Activated CD4-positive, alpha-beta T cell treated with anti-CD3 and anti-CD28 coated beads, Interleukin-2, amount 50 U/mL, for 24 hours (primary cell): ENCODE measurements around the gene ELANE.
"Not testable (repeated sequence)": the region's sequence is repeated elsewhere in the genome, so short reads cannot be mapped to it uniquely, and the experiment has no call there.

Experiments
- DNase-seq, 2 donors: peaks; one replicate each; pipeline ENCODE4 v3.0.0-alpha.2; 2020; ENCODE audit warnings: low read depth in 1 of 2, low spot score in 1 of 2

The ELANE gene

DNA sequence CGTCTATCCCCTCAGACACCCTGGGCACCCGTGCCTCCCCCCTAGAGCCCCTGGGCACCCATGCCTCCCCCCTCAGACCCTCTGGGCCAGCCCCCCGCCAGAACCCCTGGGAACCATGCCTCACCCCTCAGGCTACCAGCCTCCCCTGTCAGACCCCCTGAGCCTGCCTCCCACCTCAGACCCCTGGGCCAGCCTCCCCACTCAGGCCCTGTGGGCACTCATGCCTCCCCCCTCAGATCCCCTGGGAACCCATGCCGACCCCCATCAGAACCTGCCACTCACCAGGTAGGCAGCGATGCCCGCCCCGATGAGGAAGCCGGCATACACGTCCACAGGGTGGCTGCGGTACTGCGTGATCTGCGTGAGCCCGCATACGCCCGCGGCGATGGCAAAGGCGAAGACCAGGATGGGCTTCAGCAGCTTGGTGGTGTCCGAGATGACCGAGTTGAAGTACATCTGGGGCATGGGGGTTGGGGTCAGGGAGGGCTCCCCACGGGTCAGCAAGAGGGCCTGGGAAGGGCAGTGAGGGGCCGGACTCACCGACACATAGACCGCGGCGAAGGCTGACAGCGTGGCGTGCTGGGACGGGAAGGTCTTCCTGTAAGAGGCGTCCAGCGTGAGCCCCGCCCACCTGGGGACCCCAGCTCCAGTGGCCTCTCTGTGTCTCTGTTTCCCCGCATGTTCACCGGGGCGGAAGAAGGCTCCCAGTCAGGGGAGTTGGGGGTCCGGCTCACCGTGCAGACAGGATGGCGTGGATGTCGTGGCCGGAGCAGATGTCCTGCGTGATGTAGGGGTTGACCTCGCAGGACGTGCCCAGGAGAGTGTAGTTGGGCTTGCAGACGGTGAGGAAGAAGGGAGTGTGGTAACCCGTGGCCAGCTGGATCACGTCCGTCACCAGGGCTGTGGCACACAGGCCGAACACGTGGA, 37.7 kb upstream of the ELANE start:
- no peak for DNase-seq

GRCh38 chr19:815079-815774, 36.9 kb upstream of the ELANE start:
- no peak for DNase-seq

- no peak for DNase-seq
These were observed 36.2 kb upstream of the ELANE start for GRCh38 chr19:815775-816499.

GRCh38 chr19:816500-816857, 35.6 kb upstream of the ELANE start:
- no peak for DNase-seq

- not testable (repeated sequence) for DNase-seq
These were observed 31.9 kb upstream of the ELANE start for GRCh38 chr19:820212-820611.

DNA sequence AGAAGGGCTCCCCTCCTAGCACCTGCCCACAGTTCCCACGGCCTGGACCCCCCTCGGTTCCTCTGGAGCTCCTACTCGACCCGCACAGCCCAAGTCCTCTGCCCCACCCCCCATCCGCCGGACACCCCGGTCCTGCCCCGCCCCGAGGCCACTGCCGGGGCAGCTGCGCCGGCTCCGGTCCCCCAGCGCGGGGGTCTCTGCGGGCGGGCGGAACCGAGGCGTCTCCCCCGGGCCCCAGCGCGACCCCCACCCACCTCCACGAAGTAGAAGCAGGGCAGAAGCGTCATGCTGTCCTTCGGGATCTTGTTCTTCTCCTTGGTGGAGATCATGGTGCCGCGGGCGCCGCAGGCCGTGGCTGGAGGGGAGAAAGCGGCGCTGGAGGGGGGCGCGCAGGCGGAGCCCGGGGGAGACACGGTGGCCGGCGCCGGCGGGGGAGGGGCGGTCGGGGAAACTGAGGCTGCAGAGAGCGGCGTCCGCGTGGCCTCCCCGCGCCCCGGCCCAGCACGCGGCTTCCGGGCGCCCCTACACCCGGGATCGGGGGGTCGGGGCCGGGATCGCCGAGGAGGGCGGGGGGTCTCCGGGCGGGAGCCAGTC, 30.8 kb upstream of the ELANE start:
- DNase-seq: no peak

DNA sequence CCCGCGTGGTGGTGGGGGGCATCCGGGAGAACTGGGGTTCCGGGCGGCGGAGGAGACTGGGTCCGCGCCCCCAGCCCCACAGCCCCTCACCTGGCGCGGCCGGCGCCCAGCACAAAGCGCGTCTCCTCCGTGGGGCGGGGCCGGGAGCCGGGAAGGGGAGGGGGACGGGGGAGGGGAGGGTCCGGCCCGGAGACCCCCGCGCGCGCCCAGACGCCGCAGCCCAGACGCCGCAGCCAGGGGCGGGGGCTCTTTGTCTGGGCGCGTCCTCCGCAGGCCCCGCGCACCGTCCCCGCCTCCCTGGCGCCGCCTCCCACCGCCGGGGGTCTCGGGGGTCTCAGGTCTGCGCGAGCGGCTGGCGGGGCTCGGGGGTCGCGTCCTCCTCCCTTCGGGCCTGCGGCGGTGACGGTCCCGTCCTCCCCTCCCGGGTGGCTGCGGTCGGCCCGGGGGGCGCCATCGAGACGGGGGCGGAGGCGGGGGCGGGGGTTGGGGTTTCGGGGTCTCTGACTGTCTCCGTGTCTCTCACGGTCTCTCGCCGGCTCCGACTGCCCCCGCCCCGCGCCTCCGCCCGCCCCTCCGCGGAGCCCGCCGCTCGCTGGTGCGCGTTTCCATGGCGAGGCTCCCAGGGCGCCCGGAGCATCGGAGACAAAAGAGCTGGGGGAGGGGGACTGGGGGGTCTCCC, 30.1 kb upstream of the ELANE start, which contains the start of gene PLPPR3:
TSS of gene PLPPR3 (minus strand) at position 131 of the 679 bp plus-strand sequence. CDS start 396 bp downstream, outside the sequence.
- no peak for DNase-seq

- DNase-seq: no peak
These were observed 28.5 kb upstream of the ELANE start for GRCh38 chr19:823565-824121.

DNA sequence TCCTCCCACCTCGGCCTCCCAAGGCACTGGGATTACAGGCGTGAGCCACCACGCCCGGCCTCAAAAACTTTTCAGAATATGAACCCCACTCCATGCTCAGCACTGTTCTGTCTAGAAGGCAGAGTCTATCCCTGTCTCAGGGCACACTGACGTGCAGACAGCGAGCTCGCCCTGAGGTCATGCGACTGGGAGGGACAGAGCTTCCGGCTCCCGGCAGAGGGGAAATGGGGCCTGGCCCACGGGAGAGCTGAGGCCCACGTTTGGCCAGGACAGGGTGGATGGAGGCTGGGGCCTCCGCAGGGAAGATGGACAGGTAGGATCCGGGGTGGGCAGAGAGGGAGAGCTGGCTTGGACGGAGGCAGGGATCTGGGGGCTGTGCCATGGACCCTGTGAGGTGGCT, 27.2 kb upstream of the ELANE start:
- no peak for DNase-seq

- DNase-seq: no peak
These were observed 26.0 kb upstream of the ELANE start for GRCh38 chr19:825897-826644.

DNA sequence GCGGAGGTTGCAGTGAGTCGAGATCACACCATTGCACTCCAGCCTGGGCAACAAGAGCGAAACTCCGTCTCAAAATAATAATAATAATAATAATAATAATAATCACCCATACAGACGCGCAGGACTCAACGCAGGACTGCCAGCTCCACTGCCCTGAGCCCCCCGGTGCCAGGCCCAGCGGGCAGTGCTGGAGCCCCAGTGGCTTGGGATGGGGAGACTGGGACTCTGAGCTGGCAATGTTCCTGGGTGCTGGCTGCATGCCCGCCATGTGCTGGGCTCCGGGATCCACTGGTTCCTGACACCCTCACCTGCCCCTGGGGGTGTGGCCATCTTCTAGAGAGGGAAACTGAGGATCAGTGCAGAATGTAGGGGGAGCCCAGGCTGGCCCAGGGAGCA, 24.8 kb upstream of the ELANE start:
- DNase-seq: no peak

- no peak for DNase-seq
These were observed 24.3 kb upstream of the ELANE start, which contains the start of gene AZU1 for GRCh38 chr19:827710-828321. AZU1 (plus strand) TSS chr19:827837; CDS start chr19:827847, 10 bp downstream.

GRCh38 chr19:829129-829758, 22.9 kb upstream of the ELANE start:
- no peak for DNase-seq

- DNase-seq: no peak
These were observed 20.4 kb upstream of the ELANE start for GRCh38 chr19:831407-832369.

GRCh38 chr19:834216-834615, 17.9 kb upstream of the ELANE start:
- DNase-seq: no peak

DNA sequence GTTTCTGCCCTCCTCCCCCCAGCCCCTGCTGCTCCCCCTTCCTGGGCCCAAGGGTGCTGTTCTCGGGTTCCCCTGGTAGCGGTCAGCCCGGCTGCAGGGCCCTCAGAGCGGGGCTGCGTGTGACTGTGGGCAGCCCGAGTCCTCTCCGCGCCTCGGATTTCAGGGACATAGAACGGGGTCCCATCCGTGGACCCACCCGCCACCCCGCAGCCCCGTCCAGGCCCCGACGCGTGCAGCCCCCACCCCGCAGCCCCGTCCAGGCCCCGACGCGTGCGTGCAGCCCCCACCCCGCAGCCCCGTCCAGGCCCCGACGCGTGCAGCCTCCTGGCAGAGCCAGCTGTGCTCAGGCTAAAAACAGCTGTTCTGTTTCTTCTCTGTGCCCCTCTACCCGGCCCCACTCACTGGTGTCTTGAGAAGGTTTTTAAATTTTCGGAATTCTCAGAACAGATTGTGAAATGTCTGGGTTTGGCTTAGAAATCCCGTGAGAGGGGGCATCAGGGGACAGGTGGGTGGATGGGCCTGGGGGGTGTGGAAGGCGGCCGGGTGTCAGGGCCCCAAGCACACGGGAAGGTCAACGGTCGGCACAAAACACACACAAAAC, 16.8 kb upstream of the ELANE start:
- no peak for DNase-seq

GRCh38 chr19:840519-841206, 11.4 kb upstream of the ELANE start, which contains the start of gene PRTN3:
PRTN3 (plus strand) TSS chr19:840999; CDS start chr19:841009, 10 bp downstream.
- DNase-seq: no peak
